Measurements from ENCODE around the gene MARCHF5. TPM values are rescaled to one million over a fixed set of nuclear protein-coding genes. Genes with fewer than 3 reads are reported as not detected.

MARCHF5 gene
- total and polyA plus RNA-seq, 2 experiments from 2014 or later, result 19.3 to 47.4 TPM

GRCh38 chr10:92354587-92354986 is 63.6 kb downstream of the MARCHF5 start:
- Histone ChIP-seq H3K27me3 (no peaks in the 10 kb centered on the region), H3K27ac (peak overlapping the region; percentile 32), H3K4me1 (ENCODE audit: low read depth) (no peaks in the 10 kb centered on the region), H3K4me3 (no peak overlapping the region), H3K36me3 (peaks cover 17% of the 10 kb centered on the region), H3K9me3 (ENCODE audit: low read depth) (no peaks in the 10 kb centered on the region)
- DNase-seq (ENCODE audit: low read depth in 1 of 2, low spot score in 1 of 2), result no peak
- no peak for TF ChIP-seq CTCF (IDR thresholded peaks at IDR 0.05; ENCODE audit: low read depth, low read length)

GRCh38 chr10:92356041-92356440 is 65.1 kb downstream of the MARCHF5 start:
- Histone ChIP-seq H3K27me3 (no peaks in the 10 kb centered on the region), H3K4me3 (no peak overlapping the region), H3K9me3 (ENCODE audit: low read depth) (no peaks in the 10 kb centered on the region), H3K4me1 (ENCODE audit: low read depth) (no peaks in the 10 kb centered on the region), H3K36me3 (peaks cover 6% of the 10 kb centered on the region), H3K27ac (no peak overlapping the region)
- TF ChIP-seq CTCF (IDR thresholded peaks at IDR 0.05; ENCODE audit: low read depth, low read length), result no peak
- DNase-seq (ENCODE audit: low read depth in 1 of 2, low spot score in 1 of 2), result no peak

- Histone ChIP-seq H3K9me3 (ENCODE audit: low read depth) (no peaks in the 10 kb centered on the region), H3K27me3 (no peaks in the 10 kb centered on the region), H3K4me3 (no peak overlapping the region), H3K36me3 (no peaks in the 10 kb centered on the region), H3K4me1 (ENCODE audit: low read depth) (no peaks in the 10 kb centered on the region), H3K27ac (no peak overlapping the region)
- no peak for TF ChIP-seq CTCF (IDR thresholded peaks at IDR 0.05; ENCODE audit: low read depth, low read length)
- DNase-seq (ENCODE audit: low read depth in 1 of 2, low spot score in 1 of 2), result no peak
These were observed 72.5 kb downstream of the MARCHF5 start for GRCh38 chr10:92363498-92363897.

GRCh38 chr10:92366412-92367021 is 75.5 kb downstream of the MARCHF5 start:
- TF ChIP-seq CTCF (IDR thresholded peaks at IDR 0.05; ENCODE audit: low read depth, low read length), result no peak
- Histone ChIP-seq H3K27ac (no peak overlapping the region), H3K4me3 (no peak overlapping the region), H3K27me3 (no peaks in the 10 kb centered on the region), H3K4me1 (ENCODE audit: low read depth) (no peaks in the 10 kb centered on the region), H3K9me3 (ENCODE audit: low read depth) (no peaks in the 10 kb centered on the region), H3K36me3 (no peaks in the 10 kb centered on the region)
- DNase-seq (ENCODE audit: low read depth in 1 of 2, low spot score in 1 of 2), result no peak

- no peak for DNase-seq (ENCODE audit: low read depth in 1 of 2, low spot score in 1 of 2)
These were observed 87.0 kb downstream of the MARCHF5 start for GRCh38 chr10:92377962-92378361.

More at GRCh38 chr10:92377962-92378361, 87.0 kb downstream of the MARCHF5 start:
- Histone ChIP-seq H3K4me1 (ENCODE audit: low read depth) (no peaks in the 10 kb centered on the region), H3K4me3 (no peak overlapping the region), H3K27me3 (no peaks in the 10 kb centered on the region), H3K9me3 (ENCODE audit: low read depth) (no peaks in the 10 kb centered on the region), H3K36me3 (no peaks in the 10 kb centered on the region), H3K27ac (no peak overlapping the region)
- no peak for TF ChIP-seq CTCF (IDR thresholded peaks at IDR 0.05; ENCODE audit: low read depth, low read length)

Measured in cardiac muscle cell (in vitro differentiated cells and primary cell).